ENCODE data around the gene NHS. TPM values are rescaled to one million over a fixed set of nuclear protein-coding genes. Genes with fewer than 3 reads are reported as not detected.

The NHS gene
- total and polyA plus RNA-seq, 7 donors, result 0.04 to 1.3 (median 0.22) TPM

DNA sequence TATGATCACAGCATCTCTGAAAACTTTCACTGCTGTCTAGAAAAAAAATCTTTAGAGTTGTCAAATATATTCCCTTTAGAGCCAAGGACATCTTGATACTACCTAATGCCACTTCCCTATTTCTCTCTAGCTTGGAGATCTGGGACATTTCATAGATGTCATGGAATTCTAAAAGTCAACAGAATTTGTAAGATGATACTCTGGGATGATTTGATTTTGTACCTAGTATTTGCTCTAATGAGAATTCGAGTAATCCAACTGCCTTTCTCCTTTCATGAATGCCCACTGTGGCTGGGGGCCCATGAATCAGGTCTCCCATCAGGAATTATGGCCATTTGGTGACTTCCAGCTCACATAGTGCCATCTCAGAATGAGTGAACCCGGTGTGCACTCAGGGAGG lies 73.2 kb downstream of the NHS start:
- 35 to 64% (median 51%) methylated on average over 2 of the region's 2 CpGs for WGBS, 3 donors
- Histone ChIP-seq H3K36me3 (ENCODE audit: insufficient read depth in 1 of 2, low read depth in 1 of 2) (no peaks in the 10 kb centered on the region), H3K4me1 (no peaks in the 10 kb centered on the region), H3K9me3 (no peaks in the 10 kb centered on the region), H3K27me3 (ENCODE audit: insufficient read depth in 3 of 3, low read length in 2 of 3) (peaks cover 0 to 6% (median 0%) of the 10 kb centered on the region in 3 donors), H3K27ac (no peak overlapping the region), H3K4me3 (no peak overlapping the region)
- TF ChIP-seq, protein P1, sequence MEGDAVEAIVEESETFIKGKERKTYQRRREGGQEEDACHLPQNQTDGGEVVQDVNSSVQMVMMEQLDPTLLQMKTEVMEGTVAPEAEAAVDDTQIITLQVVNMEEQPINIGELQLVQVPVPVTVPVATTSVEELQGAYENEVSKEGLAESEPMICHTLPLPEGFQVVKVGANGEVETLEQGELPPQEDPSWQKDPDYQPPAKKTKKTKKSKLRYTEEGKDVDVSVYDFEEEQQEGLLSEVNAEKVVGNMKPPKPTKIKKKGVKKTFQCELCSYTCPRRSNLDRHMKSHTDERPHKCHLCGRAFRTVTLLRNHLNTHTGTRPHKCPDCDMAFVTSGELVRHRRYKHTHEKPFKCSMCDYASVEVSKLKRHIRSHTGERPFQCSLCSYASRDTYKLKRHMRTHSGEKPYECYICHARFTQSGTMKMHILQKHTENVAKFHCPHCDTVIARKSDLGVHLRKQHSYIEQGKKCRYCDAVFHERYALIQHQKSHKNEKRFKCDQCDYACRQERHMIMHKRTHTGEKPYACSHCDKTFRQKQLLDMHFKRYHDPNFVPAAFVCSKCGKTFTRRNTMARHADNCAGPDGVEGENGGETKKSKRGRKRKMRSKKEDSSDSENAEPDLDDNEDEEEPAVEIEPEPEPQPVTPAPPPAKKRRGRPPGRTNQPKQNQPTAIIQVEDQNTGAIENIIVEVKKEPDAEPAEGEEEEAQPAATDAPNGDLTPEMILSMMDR (IDR thresholded peaks at IDR 0.05), result no peak
- no peak for DNase-seq
- intact Hi-C loops (cut with DNase I), result no loop called here
- ATAC-seq, result no peak

DNA sequence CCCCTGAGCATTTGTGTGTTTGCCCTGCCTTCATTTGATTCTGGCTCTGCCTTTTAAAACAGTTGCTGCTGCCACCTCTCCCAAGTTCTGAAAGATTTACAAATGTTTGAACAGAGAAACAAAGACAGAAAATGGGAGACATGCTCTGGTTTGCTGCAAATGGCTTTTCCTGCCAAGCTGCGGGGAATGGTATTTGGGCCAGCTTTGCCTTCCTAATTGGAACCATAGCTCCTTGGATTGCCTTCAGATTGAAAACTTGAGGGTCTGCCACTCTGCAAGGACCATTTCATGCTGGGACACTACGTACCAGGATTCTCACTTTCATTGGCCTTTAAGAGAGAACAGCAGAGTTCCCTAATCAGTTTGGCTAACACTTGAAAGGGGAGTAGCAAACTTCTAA lies 74.9 kb downstream of the NHS start:
- no peaks in the 10 kb centered on the region for H3K4me1 ChIP-seq
- no peaks in the 10 kb centered on the region for H3K9me3 ChIP-seq
- H3K27me3 ChIP-seq (ENCODE audit: insufficient read depth in 3 of 3, low read length in 2 of 3), result peaks cover 0 to 6% (median 0%) of the 10 kb centered on the region in 3 donors
- ATAC-seq (no peak), DNase-seq (no peak)
- TF ChIP-seq, protein P1 (IDR thresholded peaks at IDR 0.05), result no peak
- intact Hi-C loops (cut with DNase I), result no loop called here
- no peak overlapping the region for H3K27ac ChIP-seq
- H3K4me3 ChIP-seq, result no peak overlapping the region
- WGBS, 3 donors, result 62 to 76% (median 64%) methylated on average over 2 of the region's 2 CpGs
- no peaks in the 10 kb centered on the region for H3K36me3 ChIP-seq (ENCODE audit: insufficient read depth in 1 of 2, low read depth in 1 of 2)

DNA sequence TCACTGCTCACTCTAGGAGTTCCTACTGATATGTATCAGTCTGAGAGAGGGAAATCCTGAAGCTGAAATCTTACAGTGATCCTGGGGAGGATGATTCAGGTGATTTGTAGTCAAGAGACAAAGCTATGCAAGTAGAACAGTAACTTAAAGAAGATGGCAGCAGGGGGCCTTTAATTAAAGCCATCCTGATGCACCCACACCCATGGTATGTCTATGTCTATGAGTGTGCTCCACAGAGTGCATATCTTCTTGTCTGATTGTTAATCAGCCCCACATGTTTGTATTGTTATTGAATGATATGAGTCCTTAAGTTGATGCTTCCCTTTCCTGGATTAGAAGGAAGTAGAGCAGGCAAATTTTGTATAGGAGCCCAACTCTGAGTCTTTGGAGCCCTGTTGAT lies 78.8 kb downstream of the NHS start:
- Histone ChIP-seq H3K4me1 (no peaks in the 10 kb centered on the region), H3K36me3 (ENCODE audit: insufficient read depth in 1 of 2, low read depth in 1 of 2) (no peaks in the 10 kb centered on the region), H3K27ac (no peak overlapping the region), H3K4me3 (no peak overlapping the region), H3K9me3 (no peaks in the 10 kb centered on the region), H3K27me3 (ENCODE audit: insufficient read depth in 3 of 3, low read length in 2 of 3) (peaks cover 0 to 13% (median 0%) of the 10 kb centered on the region in 3 donors)
- no peak for ATAC-seq
- intact Hi-C loops (cut with DNase I), result no loop called here
- TF ChIP-seq, protein P1 (IDR thresholded peaks at IDR 0.05), result no peak
- no peak for DNase-seq

DNA sequence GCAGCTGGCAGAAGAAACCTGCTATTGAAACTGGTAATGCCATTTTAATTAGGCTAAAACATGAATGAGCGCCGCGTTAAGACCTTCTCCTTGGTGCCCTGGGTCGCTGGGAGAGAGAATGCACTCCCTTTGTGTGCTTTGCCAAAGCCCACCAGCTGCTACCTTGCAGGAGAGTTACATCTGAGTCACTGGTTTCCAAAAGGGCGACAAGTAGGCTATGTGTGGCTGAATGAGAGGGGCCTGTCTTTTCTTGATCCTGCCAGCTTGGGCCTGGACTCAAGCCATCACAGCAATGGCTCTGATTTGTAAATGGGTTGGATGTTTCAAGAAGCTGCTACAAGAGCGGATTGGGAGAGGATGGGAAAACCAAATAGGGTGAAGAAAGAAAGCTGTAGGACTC lies 81.5 kb downstream of the NHS start:
- no peak for DNase-seq
- TF ChIP-seq, protein P1 (IDR thresholded peaks at IDR 0.05), result no peak

DNA sequence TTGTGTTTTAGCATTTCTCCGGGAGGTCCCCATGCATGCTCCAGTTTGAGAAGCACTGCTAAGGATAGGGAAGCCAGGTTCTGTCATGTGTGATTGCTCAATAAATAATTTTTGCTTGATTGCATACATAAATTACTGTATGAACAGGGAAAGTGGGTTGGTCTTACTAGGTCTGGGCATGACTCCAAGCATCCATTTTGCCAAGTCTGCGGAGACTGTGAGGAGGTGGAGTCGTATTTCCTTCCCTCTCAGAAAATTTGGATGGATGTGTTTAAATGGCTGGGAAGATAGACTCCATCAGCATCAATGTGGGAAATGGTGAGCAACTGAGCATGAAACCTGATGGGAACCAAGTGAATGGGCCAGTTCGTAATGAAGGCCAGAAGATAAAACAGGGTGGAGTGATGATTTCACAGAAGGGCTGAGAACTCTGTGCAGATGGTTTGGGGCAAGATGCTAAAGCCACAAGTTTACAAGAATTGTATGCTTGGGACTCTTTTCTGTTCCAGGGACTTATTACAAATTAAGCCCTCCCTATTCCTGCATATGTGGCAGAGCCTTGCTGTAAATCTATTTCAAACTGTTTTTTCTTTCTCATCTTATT lies 84.1 kb downstream of the NHS start:
- Histone ChIP-seq H3K27ac (no peak overlapping the region), H3K4me3 (no peak overlapping the region), H3K9me3 (no peaks in the 10 kb centered on the region), H3K4me1 (no peaks in the 10 kb centered on the region), H3K36me3 (ENCODE audit: insufficient read depth in 1 of 2, low read depth in 1 of 2) (no peaks in the 10 kb centered on the region), H3K27me3 (ENCODE audit: insufficient read depth in 3 of 3, low read length in 2 of 3) (peaks cover 0 to 6% (median 0%) of the 10 kb centered on the region in 3 donors)
- TF ChIP-seq, protein P1 (IDR thresholded peaks at IDR 0.05), result no peak
- WGBS, 3 donors, result 30 to 48% (median 48%) methylated on average over 4 of the region's 4 CpGs
- peak in 1 of 2 donors; percentile 25 for DNase-seq
- intact Hi-C loops (cut with DNase I), result no loop called here
- no peak for ATAC-seq

More for the DNA sequence above, 81.5 kb downstream of the NHS start:
- no peak overlapping the region for H3K4me3 ChIP-seq
- H3K9me3 ChIP-seq, result no peaks in the 10 kb centered on the region
- H3K4me1 ChIP-seq, result no peaks in the 10 kb centered on the region
- 49 to 76% (median 54%) methylated on average over 6 of the region's 6 CpGs for WGBS, 3 donors
- intact Hi-C loops (cut with DNase I), result no loop called here
- no peak for ATAC-seq
- H3K27me3 ChIP-seq (ENCODE audit: insufficient read depth in 3 of 3, low read length in 2 of 3), result peaks cover 0 to 6% (median 0%) of the 10 kb centered on the region in 3 donors
- no peaks in the 10 kb centered on the region for H3K36me3 ChIP-seq (ENCODE audit: insufficient read depth in 1 of 2, low read depth in 1 of 2)
- H3K27ac ChIP-seq, result no peak overlapping the region

Data from psoas muscle (tissue), 8 donors.